ENCODE measurements around the gene IMP4. TPM values are rescaled to one million over a fixed set of nuclear protein-coding genes. Genes with fewer than 3 reads are reported as not detected.

The IMP4 gene
- total and polyA plus RNA-seq, 2 donors (not counting 3 experiments of a cell fraction or from before 2014, with no cell fraction given): 74.0 to 149 TPM

GRCh38 chr2:130345611-130346010 is 2.9 kb downstream of the IMP4 start:
- Histone ChIP-seq H3K27ac (ENCODE audit: insufficient read depth, low read depth, low read length) (no peak overlapping the region), H2AFZ (ENCODE audit: low read depth, low read length) (no peak overlapping the region), H3K9me1 (replicated peaks; ENCODE audit: control insufficient read depth, extremely low read depth, insufficient read depth, low read length) (no peaks in the 10 kb centered on the region), H3K79me2 (ENCODE audit: control insufficient read depth, insufficient read depth, low read length) (peaks cover 14% of the 10 kb centered on the region), H3K9me3 (replicated peaks; ENCODE audit: control insufficient read depth, insufficient read depth, low read length) (no peaks in the 10 kb centered on the region), H3K4me3 (replicated peaks in 1 of 3; ENCODE audit: insufficient read depth in 1 of 3, low read depth in 1 of 3, low read length in 3 of 3) (no peak overlapping the region), H3K36me3 (ENCODE audit: control insufficient read depth in 2 of 2, extremely low read depth in 1 of 2, insufficient read depth in 2 of 2, low read length in 2 of 2) (peaks cover 12 to 22% of the 10 kb centered on the region in 2 experiments), H3K4me2 (ENCODE audit: insufficient read depth, low read length) (no peak overlapping the region), H3K9ac (replicated peaks; ENCODE audit: extremely low read depth, insufficient read depth, low read length) (no peak overlapping the region), H3K4me1 (ENCODE audit: control insufficient read depth, extremely low read depth, insufficient read depth, low read length) (peaks cover 5% of the 10 kb centered on the region), H4K20me1 (replicated peaks; ENCODE audit: control insufficient read depth, extremely low read depth, insufficient read depth, low read length) (no peaks in the 10 kb centered on the region), H3K27me3 (ENCODE audit: control insufficient read depth in 2 of 2, insufficient read depth in 2 of 2, low read length in 2 of 2) (no peaks in the 10 kb centered on the region)
- ChIA-PET CTCF (no interaction called here), POLR2A (interaction anchor here (0.6 kb wide), 1 partner anchor 9 kb away, joined by 5 read pairs; no protein-coding TSS in a partner anchor)
- intact Hi-C loops (cut with micrococcal nuclease) (loop anchor here (10.0 kb wide), 1 partner anchor 749 kb away; the partner anchor contains the start of gene FAM168B), dilution Hi-C loops (cut with MboI; ENCODE audit: extremely low pct_ligation_motif_present, low sequenced_read_pairs) (no loop called here)
- DNase-seq (ENCODE audit: low read depth, low spot score) (no peak), FAIRE-seq (no peak)
- BruUV-seq (replicated peaks): no TSS peak
- no peak for TF ChIP-seq MYC (IDR thresholded peaks at IDR 0.05; ENCODE audit: low read depth, low read length)
- no peak for TF ChIP-seq POLR2AphosphoS5 (IDR thresholded peaks at IDR 0.05; ENCODE audit: insufficient read depth, low read depth, low read length)
- no peak for TF ChIP-seq EZH2 (IDR thresholded peaks at IDR 0.05; ENCODE audit: borderline replicate concordance, low read depth, low read length, severe bottlenecking)
- TF ChIP-seq JUN (IDR thresholded peaks at IDR 0.05; ENCODE audit: borderline replicate concordance, insufficient read depth, insufficient read length, low read depth): no peak
- no peak for TF ChIP-seq MAX (IDR thresholded peaks at IDR 0.05; ENCODE audit: insufficient read depth, insufficient read length)
- TF ChIP-seq POLR2A (IDR thresholded peaks at IDR 0.05; ENCODE audit: low read depth, low read length): no peak
- no peak for TF ChIP-seq CTCF (IDR thresholded peaks at IDR 0.05; ENCODE audit: extremely low read depth in 1 of 2, insufficient read depth in 1 of 2, low read depth in 1 of 2, low read length in 2 of 2)
- TF ChIP-seq GATA2 (IDR thresholded peaks at IDR 0.05; ENCODE audit: insufficient read depth, insufficient read length, low read depth, low read length): no peak
- TF ChIP-seq FOS (IDR thresholded peaks at IDR 0.05; ENCODE audit: borderline replicate concordance, insufficient read depth, low read length): no peak

Data from endothelial cell of umbilical vein (primary cell).